ENCODE data around the gene PLA2G4A.

The PLA2G4A gene

DNA sequence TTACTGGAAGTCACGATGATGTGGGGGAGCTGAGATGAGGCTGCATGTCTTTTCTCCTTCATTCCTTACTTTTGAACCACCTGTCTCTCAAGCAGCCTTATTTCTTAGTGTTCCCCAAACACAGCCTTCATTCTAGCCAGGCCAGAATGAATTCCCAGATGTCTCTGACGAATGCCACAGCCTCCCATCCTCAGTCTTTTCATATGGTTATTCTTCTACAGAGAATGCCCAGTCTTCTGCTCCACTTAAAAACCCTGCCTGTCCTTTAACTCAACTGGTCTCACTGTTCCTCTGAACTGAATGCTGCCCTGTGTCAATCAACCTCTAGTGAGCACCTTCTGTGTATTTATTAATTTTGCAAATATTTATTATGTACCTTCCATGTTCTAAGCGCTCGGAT, 156.2 kb downstream of the PLA2G4A start:
- no peaks in the 10 kb centered on the region for H3K27me3 Mint-ChIP-seq (ENCODE audit: low read depth)
- no peaks in the 10 kb centered on the region for H3K9me3 Mint-ChIP-seq
- TF ChIP-seq, protein P1, sequence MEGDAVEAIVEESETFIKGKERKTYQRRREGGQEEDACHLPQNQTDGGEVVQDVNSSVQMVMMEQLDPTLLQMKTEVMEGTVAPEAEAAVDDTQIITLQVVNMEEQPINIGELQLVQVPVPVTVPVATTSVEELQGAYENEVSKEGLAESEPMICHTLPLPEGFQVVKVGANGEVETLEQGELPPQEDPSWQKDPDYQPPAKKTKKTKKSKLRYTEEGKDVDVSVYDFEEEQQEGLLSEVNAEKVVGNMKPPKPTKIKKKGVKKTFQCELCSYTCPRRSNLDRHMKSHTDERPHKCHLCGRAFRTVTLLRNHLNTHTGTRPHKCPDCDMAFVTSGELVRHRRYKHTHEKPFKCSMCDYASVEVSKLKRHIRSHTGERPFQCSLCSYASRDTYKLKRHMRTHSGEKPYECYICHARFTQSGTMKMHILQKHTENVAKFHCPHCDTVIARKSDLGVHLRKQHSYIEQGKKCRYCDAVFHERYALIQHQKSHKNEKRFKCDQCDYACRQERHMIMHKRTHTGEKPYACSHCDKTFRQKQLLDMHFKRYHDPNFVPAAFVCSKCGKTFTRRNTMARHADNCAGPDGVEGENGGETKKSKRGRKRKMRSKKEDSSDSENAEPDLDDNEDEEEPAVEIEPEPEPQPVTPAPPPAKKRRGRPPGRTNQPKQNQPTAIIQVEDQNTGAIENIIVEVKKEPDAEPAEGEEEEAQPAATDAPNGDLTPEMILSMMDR (IDR thresholded peaks at IDR 0.05; ENCODE audit: unreplicated experiment in 3 of 3): no peak
- no peak overlapping the region for H3K4me3 Mint-ChIP-seq
- H3K36me3 Mint-ChIP-seq (ENCODE audit: low read depth): no peaks in the 10 kb centered on the region
- H3K4me1 Mint-ChIP-seq: no peaks in the 10 kb centered on the region
- H3K27ac Mint-ChIP-seq: no peak overlapping the region

DNA sequence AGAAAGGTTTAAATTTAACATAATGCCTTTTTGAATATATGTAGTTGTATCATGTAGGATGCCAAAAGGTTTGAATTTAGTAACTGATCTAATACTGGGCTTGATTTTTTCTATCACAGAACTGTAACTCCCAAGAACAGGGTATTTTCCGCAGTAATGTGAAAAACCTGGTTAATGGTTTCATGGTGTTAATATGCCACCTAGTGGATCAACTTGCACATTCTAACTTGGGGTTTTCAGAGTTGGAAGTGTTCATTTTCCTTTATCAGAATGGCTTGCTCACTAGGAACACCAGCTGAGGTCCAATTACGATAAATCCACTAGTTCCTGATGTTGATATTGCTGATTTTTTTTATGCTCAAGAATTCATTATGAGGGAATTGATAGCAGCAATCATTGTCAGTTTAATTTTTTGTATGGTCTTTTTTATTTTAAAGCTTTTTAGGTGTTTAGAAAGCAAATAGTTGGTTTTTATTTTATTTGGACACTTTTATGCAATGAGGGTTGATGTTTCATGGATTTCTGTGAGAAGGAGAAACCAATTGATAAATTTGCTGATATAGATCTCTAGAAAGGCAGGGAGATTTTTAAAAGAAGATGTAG, 157.2 kb downstream of the PLA2G4A start:
- Mint-ChIP-seq H3K27ac (no peak overlapping the region), H3K4me1 (no peaks in the 10 kb centered on the region), H3K9me3 (no peaks in the 10 kb centered on the region), H3K36me3 (ENCODE audit: low read depth) (no peaks in the 10 kb centered on the region), H3K4me3 (no peak overlapping the region), H3K27me3 (ENCODE audit: low read depth) (no peaks in the 10 kb centered on the region)
- TF ChIP-seq, protein P1 (IDR thresholded peaks at IDR 0.05; ENCODE audit: unreplicated experiment in 3 of 3): peak; percentile 74 to 84 (median 81)

DNA sequence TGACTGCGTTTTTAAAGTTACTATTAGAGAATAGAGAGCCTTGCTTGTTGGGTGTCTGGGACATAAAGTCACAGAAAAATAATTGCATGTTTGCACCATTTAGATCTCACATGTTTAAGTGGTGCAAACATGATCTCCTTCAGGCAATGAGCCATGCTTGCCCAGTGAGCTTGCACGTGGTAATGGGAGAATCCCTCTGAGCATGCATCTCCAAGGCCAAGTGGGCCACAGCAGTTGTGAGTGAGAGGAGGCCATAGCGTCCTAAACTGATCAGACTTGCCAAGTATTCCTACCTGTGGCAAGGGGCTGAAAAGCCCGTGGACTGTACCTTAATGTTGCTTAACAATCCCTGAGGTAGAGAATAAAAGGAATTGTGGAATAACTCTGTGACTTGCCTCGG, 158.3 kb downstream of the PLA2G4A start:
- H3K9me3 Mint-ChIP-seq: no peaks in the 10 kb centered on the region
- H3K27ac Mint-ChIP-seq: no peak overlapping the region
- H3K27me3 Mint-ChIP-seq (ENCODE audit: low read depth): no peaks in the 10 kb centered on the region
- TF ChIP-seq, protein P1 (IDR thresholded peaks at IDR 0.05; ENCODE audit: unreplicated experiment in 3 of 3): no peak
- no peak overlapping the region for H3K4me3 Mint-ChIP-seq
- no peaks in the 10 kb centered on the region for H3K36me3 Mint-ChIP-seq (ENCODE audit: low read depth)
- no peaks in the 10 kb centered on the region for H3K4me1 Mint-ChIP-seq

DNA sequence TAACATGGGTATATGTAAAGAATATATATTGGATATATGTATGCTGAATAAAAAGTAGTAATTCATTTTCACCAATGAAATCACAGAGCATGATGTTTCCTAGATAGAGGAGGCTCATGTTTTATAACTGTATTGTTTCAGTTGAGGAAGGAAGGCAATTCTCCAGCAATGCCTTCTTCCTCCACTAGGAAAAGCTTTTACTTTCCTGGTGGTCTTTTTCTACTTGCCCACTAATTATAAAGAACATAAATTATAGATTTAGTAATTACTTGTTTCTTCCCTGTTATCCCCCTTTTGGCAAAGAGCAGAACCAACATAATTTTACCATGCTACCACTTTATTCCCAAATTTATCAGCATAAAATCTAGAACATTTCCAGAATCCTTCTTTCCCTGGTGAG, 159.0 kb downstream of the PLA2G4A start:
- TF ChIP-seq, protein P1 (IDR thresholded peaks at IDR 0.05; ENCODE audit: unreplicated experiment in 3 of 3): peak; percentile 26 to 38 (median 32)
- no peaks in the 10 kb centered on the region for H3K27me3 Mint-ChIP-seq (ENCODE audit: low read depth)
- H3K4me1 Mint-ChIP-seq: no peaks in the 10 kb centered on the region
- no peak overlapping the region for H3K27ac Mint-ChIP-seq
- H3K9me3 Mint-ChIP-seq: no peaks in the 10 kb centered on the region
- no peaks in the 10 kb centered on the region for H3K36me3 Mint-ChIP-seq (ENCODE audit: low read depth)
- no peak overlapping the region for H3K4me3 Mint-ChIP-seq

DNA sequence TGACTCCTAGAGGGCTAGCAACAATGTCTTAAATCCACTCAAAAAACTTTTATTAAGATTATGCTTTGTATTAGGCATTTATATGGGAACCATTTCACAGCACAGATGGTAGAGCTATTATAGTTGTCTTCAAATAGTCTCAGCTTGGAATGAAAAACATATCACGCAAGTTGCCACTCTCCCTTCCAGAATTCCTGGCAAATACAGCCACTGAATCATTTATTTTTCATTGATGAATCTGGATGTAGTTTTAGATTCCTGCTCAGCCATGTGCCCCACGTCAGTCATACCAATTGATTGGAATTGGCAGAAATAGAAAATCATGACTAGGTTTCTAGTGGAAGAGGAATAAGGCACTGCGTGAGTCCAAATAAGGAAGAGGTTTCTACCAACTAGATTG, 165.2 kb downstream of the PLA2G4A start:
- Mint-ChIP-seq H3K27ac (no peak overlapping the region), H3K27me3 (ENCODE audit: low read depth) (no peaks in the 10 kb centered on the region), H3K36me3 (ENCODE audit: low read depth) (no peaks in the 10 kb centered on the region), H3K4me1 (no peaks in the 10 kb centered on the region), H3K9me3 (no peaks in the 10 kb centered on the region), H3K4me3 (no peak overlapping the region)
- TF ChIP-seq, protein P1 (IDR thresholded peaks at IDR 0.05; ENCODE audit: unreplicated experiment in 3 of 3): no peak

DNA sequence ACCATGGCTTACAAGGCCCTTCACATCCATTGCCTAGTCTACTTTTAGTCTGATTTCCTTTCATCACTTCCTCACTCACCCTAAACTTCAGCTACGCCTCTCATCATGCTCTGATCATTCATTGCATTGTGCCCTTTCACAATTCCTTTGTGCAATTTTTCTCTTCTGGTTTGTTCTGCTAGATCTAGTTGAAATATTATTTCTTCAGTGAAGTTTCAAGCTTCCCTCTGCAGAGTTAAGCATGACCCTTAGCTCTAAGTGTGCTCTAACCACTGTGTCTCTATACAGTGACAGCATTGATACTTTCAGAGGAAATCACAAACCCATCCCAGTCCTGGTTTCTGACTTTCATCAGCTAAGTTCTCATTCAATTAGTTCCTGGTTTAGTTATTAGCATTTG, 166.1 kb downstream of the PLA2G4A start:
- TF ChIP-seq, protein P1 (IDR thresholded peaks at IDR 0.05; ENCODE audit: unreplicated experiment in 3 of 3): no peak
- Mint-ChIP-seq H3K36me3 (ENCODE audit: low read depth) (no peaks in the 10 kb centered on the region), H3K9me3 (no peaks in the 10 kb centered on the region), H3K27ac (no peak overlapping the region), H3K4me1 (no peaks in the 10 kb centered on the region), H3K27me3 (ENCODE audit: low read depth) (no peaks in the 10 kb centered on the region), H3K4me3 (no peak overlapping the region)
